ENCODE data around the gene MGAT4A.

- TF ChIP-seq CTCF (IDR thresholded peaks at IDR 0.05) (no peak), POLR2A (IDR thresholded peaks at IDR 0.05) (no peak)
Observed at GRCh38 chr2:98579926-98580325, 151.0 kb downstream of the MGAT4A start.

All from esophagus squamous epithelium (tissue), 4 donors.